Neural cell (in vitro differentiated cells): ENCODE measurements around the gene TOP3A. TPM values are rescaled to one million over a fixed set of nuclear protein-coding genes. Genes with fewer than 3 reads are reported as not detected.

Experiments
- polyA plus RNA-seq: library from polyadenylated mRNA; depleted of rRNA; stranded (reverse); fragments of >200 nt; gene quantifications from 2 replicates; pipeline ENCODE4 v1.2.3, GENCODE V29; 2014

TOP3A gene
- polyA plus RNA-seq, 1 donor from 2014 or later = 31.9 TPM

Other genes with a start within 250 kb of the TOP3A start
- gene DRG2, start 227.0 kb downstream of the TOP3A start, polyA plus RNA-seq = 40.6 and 51.2 TPM in 2 replicates
- 1.5 and 1.9 TPM in 2 replicates for gene MYO15A, start 206.2 kb downstream of the TOP3A start, polyA plus RNA-seq
- gene ALKBH5, start 131.2 kb downstream of the TOP3A start, polyA plus RNA-seq = 55.0 and 63.0 TPM in 2 replicates
- 52.2 and 59.5 TPM in 2 replicates for gene LLGL1, start 89.4 kb downstream of the TOP3A start, polyA plus RNA-seq
- gene FLII, start 56.3 kb downstream of the TOP3A start, polyA plus RNA-seq = 93.0 and 120 TPM in 2 replicates
- gene MIEF2, start 54.3 kb downstream of the TOP3A start, polyA plus RNA-seq = 74.9 and 102 TPM in 2 replicates
- 4.3 and 6.9 TPM in 2 replicates for gene SMCR8, start 299 bp upstream of the TOP3A start, polyA plus RNA-seq
- gene SHMT1, start 48.6 kb upstream of the TOP3A start, polyA plus RNA-seq = 4.5 and 5.8 TPM in 2 replicates
- not detected in 2 replicates for gene EVPLL, start 62.8 kb upstream of the TOP3A start, polyA plus RNA-seq
- gene LGALS9C, start 161.8 kb upstream of the TOP3A start, polyA plus RNA-seq = not detected in 2 replicates